ENCODE data around the gene KRT34.

GRCh38 chr17:41377546-41377945 is 4.6 kb downstream of the KRT34 start:
- TF ChIP-seq CTCF (IDR thresholded peaks at IDR 0.05 in 4 of 5, conservative IDR thresholded peaks at IDR 0.05 in 1 of 5) (no peak), POLR2A (IDR thresholded peaks at IDR 0.05) (no peak)
